Caco-2 (cell line): ENCODE data around the gene TBX4. TPM values are rescaled to one million over a fixed set of nuclear protein-coding genes. Genes with fewer than 3 reads are reported as not detected.
A peak's percentile ranks its signal among the peaks of the same experiment; 100 is the strongest.

Source experiments
- BruUV-seq: library from RNA; stranded (reverse); fragments of 400-500 nt; replicated peaks from 2 replicates; lab custom pipeline; 2021; lab: Mats Ljungman, UMichigan
- CTCF ChIA-PET: fragments of 300-600 bp; sonication (Branson Sonifier 250); formaldehyde crosslinking; loops from one replicate; lab custom pipeline; 2022; ENCODE audit warnings: antibody characterized with exemption; lab: Charles Lee
- POLR2A ChIA-PET: fragments of 300-600 bp; sonication (Branson Sonifier 250); formaldehyde crosslinking; loops from one replicate; lab custom pipeline; 2022; ENCODE audit warnings: antibody characterized with exemption; lab: Charles Lee
- DNase-seq, 2 experiments: peaks; one replicate each; pipeline versions ENCODE4 v3.0.0 to v3.0.0-alpha.2; 2020 to 2022
- H3K27me3 ChIP-seq: replicated peaks from 2 replicates; pipeline ENCODE4 v1.6.0; 2011; ENCODE audit warnings: low read length; ENCODE audit not compliant: control insufficient read depth, insufficient read depth
- H3K36me3 ChIP-seq: 2 replicates; pipeline ENCODE4 v1.5.1; 2011; ENCODE audit warnings: low read length; ENCODE audit not compliant: control insufficient read depth, insufficient read depth
- H3K4me1 ChIP-seq: fragments of 250-450 bp; sonication (Bioruptor Pico); 2 replicates; pipeline ENCODE4 v1.5.1; 2020; ENCODE audit warnings: mild to moderate bottlenecking
- H3K4me3 ChIP-seq: 2 replicates; pipeline ENCODE4 v1.5.1; 2011; ENCODE audit warnings: low read depth, mild to moderate bottlenecking, control low read depth, low read length
- H3K9me3 ChIP-seq: fragments of 250-450 bp; sonication (Bioruptor Pico); 2 replicates; pipeline ENCODE4 v1.5.1; 2020; ENCODE audit warnings: mild to moderate bottlenecking, moderate library complexity
- H3K27ac Mint-ChIP-seq: one replicate; pipeline ENCODE4 v1.8.0; 2022; ENCODE audit warnings: mixed read lengths; ENCODE audit not compliant: unreplicated experiment
- H3K27me3 Mint-ChIP-seq: one replicate; pipeline ENCODE4 v1.8.0; 2022; ENCODE audit warnings: mixed read lengths; ENCODE audit not compliant: insufficient read depth, unreplicated experiment
- H3K36me3 Mint-ChIP-seq: one replicate; pipeline ENCODE4 v1.8.0; 2022; ENCODE audit warnings: mild to moderate bottlenecking, mixed read lengths; ENCODE audit not compliant: insufficient read depth, unreplicated experiment
- H3K4me1 Mint-ChIP-seq: one replicate; pipeline ENCODE4 v1.8.0; 2022; ENCODE audit warnings: low read depth, mixed read lengths; ENCODE audit not compliant: unreplicated experiment
- H3K4me3 Mint-ChIP-seq: one replicate; pipeline ENCODE4 v1.8.0; 2022; ENCODE audit warnings: mild to moderate bottlenecking, moderate library complexity, mixed read lengths; ENCODE audit not compliant: unreplicated experiment
- H3K9me3 Mint-ChIP-seq: one replicate; pipeline ENCODE4 v1.8.0; 2022; ENCODE audit warnings: mixed read lengths; ENCODE audit not compliant: unreplicated experiment
- CTCF ChIP-seq, 2 experiments: fragments of 200-600 bp in 1 of 2; IDR thresholded peaks; 1 replicate in 1 of 2; 2 replicates in 1 of 2; pipeline versions ENCODE4 v1.5.1 to v1.8.0; 2011 to 2022; ENCODE audit warnings: antibody characterized with exemption in 1 of 2, control low read depth in 1 of 2, inconsistent platforms in 1 of 2, low read depth in 1 of 2, low read length in 1 of 2, mild to moderate bottlenecking in 1 of 2, moderate library complexity in 1 of 2; ENCODE audit not compliant: insufficient read depth in 1 of 2, severe bottlenecking in 1 of 2, unreplicated experiment in 1 of 2
- intact Hi-C: fragments of 100-400 bp; cut with micrococcal nuclease; formaldehyde crosslinking; loops from one replicate; pipeline ENCODE4 v1.10.0; 2022; ENCODE audit not compliant: unreplicated experiment
- total RNA-seq: library from RNA; stranded (reverse); gene quantifications from 2 replicates; pipeline ENCODE4 v1.2.3, GENCODE V29; 2022

The TBX4 gene
- total RNA-seq, 1 experiment from 2014 or later: 2.5 TPM

- intact Hi-C loops: no loop called here
- Histone ChIP-seq H3K4me1 (peaks cover 70% of the 10 kb centered on the region), H3K27me3 (no peaks in the 10 kb centered on the region), H3K4me3 (no peak overlapping the region), H3K9me3 (no peaks in the 10 kb centered on the region), H3K36me3 (no peaks in the 10 kb centered on the region)
- CTCF ChIA-PET: interaction anchor here (1.2 to 1.3 kb wide), 2 partner anchors 28 to 29 kb away, joined by 3 read pairs; no protein-coding TSS in a partner anchor
- no TSS peak for BruUV-seq
- Mint-ChIP-seq H3K27ac (no peak overlapping the region), H3K27me3 (no peaks in the 10 kb centered on the region), H3K9me3 (no peaks in the 10 kb centered on the region), H3K36me3 (peaks cover 16% of the 10 kb centered on the region), H3K4me3 (no peak overlapping the region), H3K4me1 (peaks cover 59% of the 10 kb centered on the region)
- DNase-seq: no peak
- POLR2A ChIA-PET: no interaction called here
- TF ChIP-seq CTCF (IDR thresholded peaks at IDR 0.05; ENCODE audit: insufficient read depth in 1 of 2, low read depth in 1 of 2, low read length in 1 of 2, severe bottlenecking in 1 of 2, unreplicated experiment in 1 of 2): no peak
Measured at GRCh38 chr17:61465550-61466237, 13.5 kb downstream of the TBX4 start.

- intact Hi-C loops: no loop called here
- no peak for DNase-seq
- BruUV-seq: no TSS peak
- H3K9me3 ChIP-seq: no peaks in the 10 kb centered on the region
- peaks cover 11% of the 10 kb centered on the region for H3K36me3 Mint-ChIP-seq
- no peak overlapping the region for H3K4me3 ChIP-seq
- H3K9me3 Mint-ChIP-seq: no peaks in the 10 kb centered on the region
- ChIA-PET CTCF (interaction anchor here (1.3 kb wide), 1 partner anchor 27 kb away, joined by 3 read pairs; no protein-coding TSS in a partner anchor), POLR2A (no interaction called here)
- no peaks in the 10 kb centered on the region for H3K27me3 Mint-ChIP-seq
- TF ChIP-seq CTCF (IDR thresholded peaks at IDR 0.05; ENCODE audit: insufficient read depth in 1 of 2, low read depth in 1 of 2, low read length in 1 of 2, severe bottlenecking in 1 of 2, unreplicated experiment in 1 of 2): no peak
- H3K27me3 ChIP-seq: no peaks in the 10 kb centered on the region
- peaks cover 71% of the 10 kb centered on the region for H3K4me1 ChIP-seq
- peaks cover 54% of the 10 kb centered on the region for H3K4me1 Mint-ChIP-seq
- H3K27ac Mint-ChIP-seq: no peak overlapping the region
- no peak overlapping the region for H3K4me3 Mint-ChIP-seq
- no peaks in the 10 kb centered on the region for H3K36me3 ChIP-seq
Measured at GRCh38 chr17:61466246-61466645, 14.0 kb downstream of the TBX4 start.

GRCh38 chr17:61467416-61468262 lies 15.4 kb downstream of the TBX4 start:
- no peaks in the 10 kb centered on the region for H3K9me3 Mint-ChIP-seq
- POLR2A ChIA-PET: interaction anchor here (0.5 kb wide), 1 partner anchor 312 kb away, joined by 4 read pairs; no protein-coding TSS in a partner anchor
- no peaks in the 10 kb centered on the region for H3K9me3 ChIP-seq
- H3K27ac Mint-ChIP-seq: peak overlapping the region; percentile 1
- peaks cover 65% of the 10 kb centered on the region for H3K4me1 ChIP-seq
- TF ChIP-seq CTCF (IDR thresholded peaks at IDR 0.05; ENCODE audit: insufficient read depth in 1 of 2, low read depth in 1 of 2, low read length in 1 of 2, severe bottlenecking in 1 of 2, unreplicated experiment in 1 of 2): no peak
- CTCF ChIA-PET: interaction anchor here (0.6 to 1.1 kb wide), 4 partner anchors 25 to 57 kb away, joined by 3 to 5 read pairs (median 4); no protein-coding TSS in a partner anchor
- peaks cover 8% of the 10 kb centered on the region for H3K36me3 Mint-ChIP-seq
- no peaks in the 10 kb centered on the region for H3K27me3 Mint-ChIP-seq
- no peaks in the 10 kb centered on the region for H3K36me3 ChIP-seq
- no peaks in the 10 kb centered on the region for H3K27me3 ChIP-seq
- no peak overlapping the region for H3K4me3 Mint-ChIP-seq
- H3K4me3 ChIP-seq: no peak overlapping the region
- H3K4me1 Mint-ChIP-seq: peaks cover 44% of the 10 kb centered on the region
- BruUV-seq: no TSS peak
- intact Hi-C loops: no loop called here
- peak; percentile 64 to 69 for DNase-seq
